GM13977 (cell line): Measurements from ENCODE around the gene RARG.

Experiments
- DNase-seq: peaks from one replicate; pipeline ENCODE4 v3.0.0; 2012; ENCODE audit warnings: low spot score
- in situ Hi-C: fragments of 300-500 bp; cut with MboI; formaldehyde crosslinking; loops from one replicate; pipeline ENCODE4 v1.12.0; 2022; ENCODE audit warnings: low sequenced_read_pairs, low pct_unique_long_range_greater_than_20kb, mixed read lengths, inconsistent platforms; ENCODE audit not compliant: unreplicated experiment
- TF ChIP-seq, protein P1 (sequence below): IDR thresholded peaks from 2 replicates; pipeline ENCODE4 v1.5.1; 2012; ENCODE audit warnings: mild to moderate bottlenecking, control low read depth; ENCODE audit not compliant: insufficient read depth; ENCODE audit errors: extremely low read depth, missing control alignments

Gene RARG

DNA sequence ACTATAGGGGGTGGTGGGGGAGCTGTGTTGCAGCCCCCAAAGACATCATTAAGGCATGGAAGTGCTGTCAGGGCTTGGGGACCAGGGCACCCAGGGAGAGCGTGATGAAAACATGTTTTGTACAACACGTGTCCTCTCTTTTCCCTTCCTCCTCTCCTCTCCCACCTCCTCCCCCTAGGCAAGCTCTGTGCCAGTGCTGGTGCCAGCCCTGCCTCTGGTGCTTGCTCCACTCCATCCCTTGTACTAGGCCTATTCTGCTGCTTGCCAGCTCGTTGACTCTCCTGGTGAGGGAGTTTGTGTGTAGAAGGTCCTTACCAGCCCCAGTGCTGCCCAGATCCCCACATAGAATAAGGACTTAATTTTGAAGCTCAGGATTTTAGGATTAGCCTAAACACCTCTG lies 3.2 kb upstream of the RARG start:
- in situ Hi-C loops, result no loop called here
- TF ChIP-seq, protein P1, sequence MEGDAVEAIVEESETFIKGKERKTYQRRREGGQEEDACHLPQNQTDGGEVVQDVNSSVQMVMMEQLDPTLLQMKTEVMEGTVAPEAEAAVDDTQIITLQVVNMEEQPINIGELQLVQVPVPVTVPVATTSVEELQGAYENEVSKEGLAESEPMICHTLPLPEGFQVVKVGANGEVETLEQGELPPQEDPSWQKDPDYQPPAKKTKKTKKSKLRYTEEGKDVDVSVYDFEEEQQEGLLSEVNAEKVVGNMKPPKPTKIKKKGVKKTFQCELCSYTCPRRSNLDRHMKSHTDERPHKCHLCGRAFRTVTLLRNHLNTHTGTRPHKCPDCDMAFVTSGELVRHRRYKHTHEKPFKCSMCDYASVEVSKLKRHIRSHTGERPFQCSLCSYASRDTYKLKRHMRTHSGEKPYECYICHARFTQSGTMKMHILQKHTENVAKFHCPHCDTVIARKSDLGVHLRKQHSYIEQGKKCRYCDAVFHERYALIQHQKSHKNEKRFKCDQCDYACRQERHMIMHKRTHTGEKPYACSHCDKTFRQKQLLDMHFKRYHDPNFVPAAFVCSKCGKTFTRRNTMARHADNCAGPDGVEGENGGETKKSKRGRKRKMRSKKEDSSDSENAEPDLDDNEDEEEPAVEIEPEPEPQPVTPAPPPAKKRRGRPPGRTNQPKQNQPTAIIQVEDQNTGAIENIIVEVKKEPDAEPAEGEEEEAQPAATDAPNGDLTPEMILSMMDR, result no peak
- DNase-seq, result no peak

- TF ChIP-seq, protein P1, result no peak
- in situ Hi-C loops, result no loop called here
- DNase-seq, result no peak
Observed at GRCh38 chr12:53234271-53234914, 2.4 kb upstream of the RARG start.

DNA sequence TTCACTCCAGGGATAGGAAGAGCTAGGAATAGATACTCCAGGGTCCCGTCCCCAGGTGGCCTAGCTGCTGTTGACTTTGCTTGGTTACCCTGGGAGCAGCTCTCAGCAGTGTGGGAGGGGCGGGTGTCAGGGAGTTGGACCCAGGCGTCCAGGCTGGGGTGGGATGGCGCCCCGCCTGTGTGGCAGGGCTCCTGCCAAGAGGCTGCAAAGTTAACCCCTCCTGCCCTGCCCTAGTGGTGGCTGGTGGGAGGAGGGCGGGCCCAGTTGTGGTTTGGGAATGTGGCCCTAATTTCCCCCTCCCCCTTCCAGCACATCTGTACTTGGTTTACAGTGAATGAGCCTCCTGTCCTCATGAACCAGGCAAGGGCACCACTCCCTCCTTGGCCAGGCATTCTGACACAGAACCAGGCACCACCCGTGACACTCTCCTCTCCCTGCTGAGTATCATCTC lies 1.7 kb upstream of the RARG start:
- DNase-seq, result no peak
- TF ChIP-seq, protein P1, result no peak
- in situ Hi-C loops, result no loop called here

- in situ Hi-C loops, result no loop called here
- DNase-seq, result no peak
Observed at GRCh38 chr12:53232646-53233461, 845 bp upstream of the RARG start.

DNA sequence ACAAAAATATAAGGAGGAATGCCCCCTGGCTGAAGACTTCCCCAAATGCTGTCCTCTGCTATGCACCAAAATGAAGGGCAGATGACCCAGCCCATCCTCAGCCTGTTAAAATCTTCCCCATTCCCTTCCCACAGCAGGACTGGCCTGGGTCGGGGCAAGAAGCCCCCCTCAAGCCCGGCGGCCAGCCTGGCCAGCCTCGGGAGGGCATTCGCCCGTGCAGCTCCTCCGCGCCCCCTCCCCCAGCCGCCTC lies 413 bp downstream of the RARG start:
- in situ Hi-C loops, result no loop called here
- no peak for DNase-seq
- TF ChIP-seq, protein P1, result no peak

More at GRCh38 chr12:53232646-53233461, 845 bp upstream of the RARG start:
- TF ChIP-seq, protein P1, result no peak

DNA sequence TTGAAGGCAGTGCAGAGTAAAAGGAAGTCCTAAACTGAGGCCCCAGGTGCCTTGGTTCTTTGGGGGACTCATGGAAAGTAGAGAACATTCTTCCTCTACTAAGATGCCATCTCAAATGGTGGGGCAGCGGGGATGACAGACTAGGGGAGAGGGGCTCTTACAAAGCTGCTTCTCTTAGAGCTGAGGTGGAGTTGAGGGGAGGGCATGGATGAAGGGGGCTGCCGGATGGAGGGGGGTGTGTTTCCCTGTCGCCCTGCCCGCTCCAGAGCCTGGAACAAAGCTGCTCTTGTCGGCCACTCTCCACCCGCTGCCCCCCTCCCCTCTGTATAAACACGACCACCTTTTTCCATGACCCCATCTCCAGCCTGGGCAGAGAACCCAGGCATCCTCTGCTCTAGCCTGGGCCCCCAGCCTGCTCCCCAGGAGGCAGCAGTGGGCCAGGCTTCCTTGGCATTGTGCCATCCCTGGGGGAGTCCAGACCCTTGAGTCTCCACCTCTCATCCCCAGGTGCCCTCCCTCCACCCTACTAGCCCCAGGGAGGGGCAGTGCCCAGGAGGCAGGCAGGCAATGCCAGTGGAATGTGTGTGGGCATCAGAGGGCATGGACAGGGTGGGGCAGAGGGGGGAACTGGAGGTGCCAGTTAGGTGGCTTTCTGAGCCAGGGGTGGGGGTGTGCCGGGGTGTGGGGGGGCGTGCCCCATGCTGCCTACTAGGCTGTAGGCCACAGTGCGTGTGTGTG lies 1.7 kb downstream of the RARG start:
- no peak for DNase-seq
- TF ChIP-seq, protein P1, result no peak
- in situ Hi-C loops, result no loop called here
